Measurements from ENCODE around the gene CRMP1.

Gene CRMP1

GRCh38 chr4:5893004-5893580 is at the start of gene CRMP1:
Gene CRMP1 (minus strand): TSS chr4:5893086. CDS start chr4:5892969, 117 bp downstream.
- DNase-seq (ENCODE audit: low spot score), result no peak

GRCh38 chr4:5941601-5942000 is 48.7 kb upstream of the CRMP1 start:
- DNase-seq (ENCODE audit: low spot score), result no peak

DNA sequence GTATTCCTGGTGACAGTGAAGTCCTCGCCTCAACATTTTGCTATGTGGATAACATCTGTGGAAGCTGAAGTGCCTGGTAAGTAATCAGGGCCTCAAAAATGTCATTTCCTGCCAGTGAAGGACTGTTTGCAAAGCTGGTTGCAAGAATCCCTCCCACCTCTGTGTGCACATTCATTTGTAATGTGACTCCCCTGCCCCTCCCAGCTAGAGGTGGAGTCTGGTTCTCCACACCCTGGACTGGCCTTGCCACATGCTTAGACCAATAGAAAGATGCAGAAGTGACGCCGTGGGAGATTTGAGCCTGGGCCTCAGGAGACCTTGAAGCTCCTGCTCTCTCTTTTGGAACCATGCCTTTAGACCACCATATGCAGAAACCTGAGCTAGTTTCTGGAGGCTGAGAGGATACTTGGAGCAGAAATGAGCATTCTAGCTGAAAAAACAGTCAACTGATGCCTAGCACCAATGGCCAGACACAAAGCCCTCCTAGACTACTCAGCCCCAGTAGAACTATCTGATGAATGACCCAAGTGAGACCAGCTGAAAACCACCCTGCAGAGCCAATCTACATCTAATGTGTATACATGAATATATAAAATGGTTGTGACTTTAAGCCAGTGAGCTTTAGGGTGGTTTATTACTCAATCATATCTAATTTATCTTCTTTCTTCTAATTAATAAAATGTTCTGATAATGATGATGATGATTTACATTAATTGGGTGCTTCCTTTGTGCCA is 47.8 kb upstream of the CRMP1 start:
- DNase-seq (ENCODE audit: low spot score), result no peak

DNA sequence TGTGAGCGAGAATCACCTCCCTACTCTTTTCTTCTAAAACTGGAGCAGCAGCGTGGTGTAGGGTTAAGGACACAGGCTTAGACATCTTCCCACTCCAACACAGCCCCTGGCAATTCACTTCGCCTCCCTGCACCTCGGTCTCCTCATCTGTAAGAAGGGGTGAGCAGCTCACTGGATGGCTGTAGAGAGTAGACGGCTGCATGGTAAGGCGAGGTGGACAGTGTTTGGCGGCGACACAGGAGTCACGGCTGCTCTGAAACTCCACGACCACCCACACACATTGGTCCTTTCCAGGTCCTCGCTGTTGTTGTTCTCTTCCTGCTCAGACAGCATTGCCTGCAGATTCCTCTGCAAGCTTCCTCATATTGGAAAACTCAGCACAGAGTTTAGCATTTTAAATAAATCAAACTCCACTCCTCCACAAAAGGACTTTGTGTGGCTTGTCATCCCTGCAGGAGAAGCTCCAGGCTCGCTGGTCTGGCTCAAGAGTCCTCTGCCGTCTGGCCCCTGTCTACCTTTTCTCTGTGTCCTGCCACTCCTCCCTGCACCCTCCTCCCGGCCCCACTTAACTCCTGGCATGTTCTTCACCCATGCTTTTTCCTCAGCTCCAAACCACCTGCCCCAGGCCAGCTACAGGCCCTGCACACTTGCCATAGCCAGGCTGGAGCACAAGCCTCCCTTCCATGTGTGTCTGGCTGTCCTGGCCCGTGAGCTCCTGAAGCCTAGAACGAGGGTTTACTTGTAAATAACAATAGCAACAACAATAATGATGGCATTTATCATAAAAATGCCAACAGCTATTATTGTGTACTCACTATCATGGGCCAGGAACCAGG is 41.3 kb upstream of the CRMP1 start:
- DNase-seq (ENCODE audit: low spot score), result no peak

DNA sequence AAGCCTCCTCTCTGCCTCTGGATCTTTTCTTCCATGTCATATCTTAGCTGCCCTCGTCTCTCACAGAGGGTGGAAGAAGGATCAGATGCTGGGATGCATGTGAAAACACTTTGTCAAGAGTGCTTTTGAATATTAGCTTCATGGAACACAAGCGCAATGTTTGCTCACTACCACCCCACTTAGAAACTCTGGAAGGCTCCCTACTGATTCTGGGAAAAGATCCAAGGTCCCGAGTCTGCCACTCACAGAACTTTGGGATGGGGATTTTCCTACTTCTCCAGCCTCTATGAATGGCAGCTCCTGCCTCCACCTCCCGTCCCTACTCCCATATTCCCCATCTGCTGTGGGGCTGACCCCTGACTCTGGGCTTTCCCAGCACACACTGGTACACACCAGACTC is 40.2 kb upstream of the CRMP1 start:
- DNase-seq (ENCODE audit: low spot score), result no peak

GRCh38 chr4:5932035-5932568 is 39.2 kb upstream of the CRMP1 start:
- DNase-seq (ENCODE audit: low spot score), result no peak

DNA sequence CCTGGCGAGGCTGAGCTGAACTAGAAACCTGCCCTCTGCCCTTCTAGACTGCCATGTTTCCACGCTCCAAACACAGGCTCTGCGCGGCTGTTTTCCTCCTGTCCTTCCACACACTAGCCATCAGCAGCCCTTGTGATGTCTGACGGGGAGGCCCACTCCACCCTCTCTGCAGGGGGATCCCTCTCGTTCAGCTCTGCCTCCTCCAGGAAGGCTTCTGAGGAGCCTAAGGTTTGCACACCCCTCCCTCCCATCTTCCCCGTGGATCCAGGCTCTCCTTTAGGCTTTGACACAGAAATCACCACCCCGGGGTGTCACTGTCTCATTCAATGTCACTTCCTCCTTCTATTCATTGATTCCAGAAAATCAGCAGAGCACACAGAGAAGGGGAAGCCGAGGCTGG is 38.6 kb upstream of the CRMP1 start:
- DNase-seq (ENCODE audit: low spot score), result no peak

- no peak for DNase-seq (ENCODE audit: low spot score)
These were observed 38.0 kb upstream of the CRMP1 start for GRCh38 chr4:5930876-5931275.

- DNase-seq (ENCODE audit: low spot score), result no peak
These were observed 37.6 kb upstream of the CRMP1 start for GRCh38 chr4:5930456-5930855.

GRCh38 chr4:5928844-5929420 is 36.0 kb upstream of the CRMP1 start:
- DNase-seq (ENCODE audit: low spot score), result no peak

DNA sequence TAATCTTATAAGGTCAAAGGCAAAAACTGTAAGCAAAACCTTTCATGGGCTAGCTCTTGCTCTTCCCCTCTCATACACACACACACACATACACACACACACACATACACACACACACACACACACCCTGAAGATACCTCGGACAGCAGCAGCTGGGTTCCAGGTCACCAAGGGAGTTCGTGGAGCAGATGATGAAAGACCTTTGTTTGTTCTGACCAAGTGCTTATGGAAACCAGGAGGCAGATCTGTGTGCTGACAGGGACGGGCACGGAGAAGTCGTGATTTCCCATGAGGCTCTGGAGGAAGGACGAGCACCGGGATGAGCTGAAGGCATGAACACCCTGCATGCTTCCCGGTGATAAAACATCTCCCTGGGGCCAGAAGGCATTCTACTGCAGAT is 35.4 kb upstream of the CRMP1 start:
- DNase-seq (ENCODE audit: low spot score), result no peak

- DNase-seq (ENCODE audit: low spot score), result no peak
These were observed 34.9 kb upstream of the CRMP1 start for GRCh38 chr4:5927747-5928146.

DNA sequence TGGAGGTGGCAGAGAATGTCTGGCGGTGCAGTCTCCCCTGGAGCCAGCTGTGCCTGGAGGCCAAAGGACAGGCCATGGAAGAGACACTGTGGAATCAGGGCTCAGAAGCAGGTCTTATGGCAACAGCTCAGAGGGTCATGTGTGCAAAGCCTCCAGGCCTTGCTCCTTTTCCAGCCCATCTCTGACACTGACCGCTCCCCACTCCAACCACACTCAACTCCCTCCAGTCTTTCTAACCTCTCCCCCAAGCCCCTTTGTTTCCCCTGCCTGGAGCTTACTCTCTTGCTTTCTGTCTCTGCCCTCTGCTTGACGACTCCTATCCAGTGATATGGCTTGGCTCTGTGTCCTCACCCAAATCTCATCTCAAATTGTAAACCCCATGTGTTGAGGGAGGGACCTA is 34.2 kb upstream of the CRMP1 start:
- no peak for DNase-seq (ENCODE audit: low spot score)

DNA sequence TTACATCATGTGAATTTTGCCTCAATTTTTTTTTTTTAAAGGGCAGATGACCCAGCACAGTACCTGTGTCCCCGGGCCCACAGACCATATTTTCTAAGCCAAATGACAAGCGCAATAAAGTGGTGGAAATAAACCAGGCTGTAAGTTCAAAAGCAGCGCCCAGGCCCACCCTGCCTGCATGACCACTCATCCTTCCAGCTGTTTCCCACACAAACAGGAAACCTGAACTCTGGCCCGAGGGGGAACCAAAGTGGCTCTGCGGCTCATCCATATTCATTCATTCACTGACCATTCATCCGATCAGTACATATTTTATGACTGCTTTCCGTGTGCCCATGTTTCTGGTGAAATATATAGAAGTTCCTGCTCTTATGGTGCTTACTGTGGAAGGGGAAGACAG is 33.7 kb upstream of the CRMP1 start:
- DNase-seq (ENCODE audit: low spot score), result no peak

DNA sequence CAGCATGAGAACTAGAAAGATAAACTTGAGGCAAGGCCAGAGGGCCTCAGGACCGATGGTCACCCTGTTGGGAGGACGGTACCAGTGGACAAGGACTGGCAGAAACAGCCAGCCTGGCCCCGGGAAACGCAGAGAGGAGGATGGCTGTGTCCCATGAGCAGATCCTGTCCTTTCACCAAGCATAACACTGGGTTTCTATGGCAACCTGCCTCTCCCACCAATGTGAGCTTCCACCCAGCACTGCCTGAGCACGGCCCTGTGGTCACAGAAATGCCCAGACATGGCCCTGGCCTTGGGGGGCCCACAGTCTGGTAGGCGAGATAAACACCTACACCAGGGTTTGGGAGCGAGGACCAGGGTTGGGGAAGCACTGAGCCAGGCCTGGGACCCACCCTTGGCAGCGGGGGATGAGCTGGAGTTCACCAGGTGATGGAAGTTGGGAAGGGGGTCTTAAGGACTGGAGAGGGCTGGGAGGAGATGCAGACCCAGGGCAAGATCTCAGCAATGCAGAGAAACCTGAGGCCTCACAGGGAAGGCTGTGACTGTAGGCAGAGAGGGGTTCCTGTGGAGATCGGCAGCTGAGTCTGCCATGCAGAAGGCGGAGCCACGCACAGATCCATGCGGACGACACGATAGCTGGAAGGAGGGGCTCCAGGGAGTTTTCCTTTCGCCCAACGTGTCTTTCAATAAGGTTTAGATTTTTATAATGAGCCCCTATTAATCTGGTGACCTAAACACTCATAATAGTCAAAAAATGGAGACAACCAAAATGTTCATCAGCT is 32.7 kb upstream of the CRMP1 start:
- DNase-seq (ENCODE audit: low spot score), result no peak

DNA sequence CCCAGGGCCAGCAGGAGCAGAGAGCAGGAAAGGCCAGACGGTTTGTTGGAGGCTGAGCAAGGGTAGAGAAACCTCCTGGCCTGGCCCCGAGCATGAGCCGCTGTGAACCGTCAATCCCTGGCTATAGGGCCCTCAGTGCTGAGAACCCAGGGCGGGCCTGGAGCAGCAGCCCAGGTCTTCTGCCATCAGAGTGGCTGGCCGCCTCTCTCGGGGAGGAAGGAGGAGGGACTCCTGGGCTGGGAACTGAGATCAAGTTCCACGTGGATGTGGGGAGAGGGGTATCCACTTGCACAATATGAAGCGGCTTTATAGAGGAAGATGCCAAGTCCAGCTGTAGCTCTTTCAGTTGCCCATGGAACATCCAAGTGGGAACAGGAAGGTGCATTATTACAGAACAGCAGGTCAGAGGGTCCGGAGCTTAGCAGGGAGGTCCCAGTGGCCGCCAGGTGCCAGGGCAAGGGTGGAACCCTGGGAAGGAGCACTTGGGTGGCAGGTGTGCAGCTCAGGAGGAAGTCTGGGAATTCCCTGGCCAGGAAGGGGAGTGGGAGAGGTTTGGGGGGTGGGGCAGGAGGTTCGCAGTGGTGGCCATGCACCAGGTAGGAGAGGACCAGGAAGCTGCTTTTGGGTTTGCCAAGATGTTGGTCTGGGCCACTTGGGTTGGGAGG is 31.7 kb upstream of the CRMP1 start:
- DNase-seq (ENCODE audit: low spot score), result no peak

DNA sequence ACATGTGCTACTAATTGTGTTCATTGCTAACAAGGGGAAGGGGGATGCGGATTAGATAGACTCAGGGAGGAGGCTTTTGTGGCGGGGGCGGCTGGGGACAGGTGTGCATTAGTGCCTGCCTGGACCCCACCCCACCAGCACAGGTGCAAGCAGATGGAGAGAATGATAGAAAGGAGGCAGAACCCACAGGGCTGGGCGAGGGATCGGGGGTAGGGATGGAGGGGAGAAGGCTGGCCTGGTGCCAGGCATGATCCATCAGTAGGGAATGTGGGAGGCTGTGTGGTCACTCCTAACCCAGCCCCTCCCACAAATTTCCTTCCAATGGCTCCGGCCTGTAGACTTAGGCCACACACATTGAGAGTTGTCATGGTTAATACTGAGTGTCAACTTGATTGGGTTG is 30.5 kb upstream of the CRMP1 start:
- no peak for DNase-seq (ENCODE audit: low spot score)

DNA sequence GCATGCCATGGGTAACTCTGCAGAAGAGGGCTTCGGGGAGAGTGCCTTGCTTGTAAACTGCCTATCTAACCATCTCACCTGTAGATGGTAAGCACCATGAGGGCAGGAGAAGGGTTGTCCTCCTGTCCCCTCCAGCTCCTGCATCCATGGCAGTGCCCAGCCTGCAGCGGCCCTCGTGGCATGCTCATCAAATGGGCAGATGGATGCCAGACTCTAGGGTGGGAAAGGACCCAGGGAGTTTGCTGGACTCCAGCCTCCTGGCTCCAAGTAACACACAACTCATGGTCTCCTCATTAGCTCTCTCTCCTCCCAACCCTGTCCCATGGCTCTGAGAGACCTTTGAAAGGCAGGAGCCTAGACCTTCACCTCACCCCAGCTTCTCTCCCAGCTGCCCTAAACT is 29.7 kb upstream of the CRMP1 start:
- no peak for DNase-seq (ENCODE audit: low spot score)

GRCh38 chr4:5921981-5922380 is 29.1 kb upstream of the CRMP1 start:
- DNase-seq (ENCODE audit: low spot score), result no peak

DNA sequence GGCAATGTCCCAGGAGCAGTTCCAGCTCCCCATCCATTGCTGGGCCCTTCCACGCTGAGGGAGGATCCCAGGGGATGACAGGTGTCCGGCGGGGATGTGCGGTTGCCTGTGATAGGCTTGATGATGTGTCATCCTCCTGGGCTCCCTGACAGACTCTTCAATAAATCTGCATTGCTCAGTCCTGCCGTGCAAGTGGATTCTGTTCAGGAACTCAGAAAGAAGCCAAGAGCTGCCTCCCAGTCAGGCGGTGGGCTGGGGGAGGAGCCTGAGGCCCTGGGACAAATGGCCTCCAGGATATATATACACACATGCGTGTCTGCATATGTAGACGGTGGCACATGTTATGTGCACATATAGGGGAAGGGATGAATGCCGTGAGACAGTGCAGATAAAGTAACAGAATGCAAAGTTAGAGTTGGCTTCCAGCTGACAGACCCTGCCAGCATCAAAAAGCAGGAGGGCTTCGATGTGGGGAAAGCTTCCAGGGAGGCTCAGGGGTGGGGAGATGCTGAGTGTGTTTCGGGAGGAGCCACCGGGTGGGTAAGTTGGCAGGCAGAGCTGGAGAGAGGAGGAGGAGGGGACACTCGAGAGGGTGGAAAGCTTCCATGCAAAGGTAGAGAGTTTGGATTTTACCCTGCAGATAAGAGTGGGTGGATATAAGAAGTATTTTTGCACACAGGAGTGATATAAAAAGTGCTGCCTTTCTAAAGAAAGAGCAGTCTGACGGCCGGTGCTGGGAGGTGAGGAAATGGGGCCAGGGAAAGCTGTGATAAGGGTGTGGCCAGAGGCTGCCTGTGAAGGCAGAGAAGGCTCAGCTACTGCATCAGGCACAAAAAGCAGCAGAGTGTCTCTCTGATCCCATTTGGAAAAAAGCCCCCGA is 28.5 kb upstream of the CRMP1 start:
- no peak for DNase-seq (ENCODE audit: low spot score)

All from CD4-positive, alpha-beta T cell treated with Interleukin-6 at 100 ng/mL for 8 hours (primary cell).